GM21619 (cell line): ENCODE results near the gene MS4A3.
A peak's percentile ranks its signal among the peaks of the same experiment; 100 is the strongest.
"Not testable (repeated sequence)": the region's sequence is repeated elsewhere in the genome, so short reads cannot be mapped to it uniquely, and the experiment has no call there.

Experiments
- ATAC-seq: cut with Tn5 transposase; IDR thresholded peaks from one replicate; pipeline ENCODE4 v1.9.1; 2021; ENCODE audit not compliant: unreplicated experiment

MS4A3 gene

DNA sequence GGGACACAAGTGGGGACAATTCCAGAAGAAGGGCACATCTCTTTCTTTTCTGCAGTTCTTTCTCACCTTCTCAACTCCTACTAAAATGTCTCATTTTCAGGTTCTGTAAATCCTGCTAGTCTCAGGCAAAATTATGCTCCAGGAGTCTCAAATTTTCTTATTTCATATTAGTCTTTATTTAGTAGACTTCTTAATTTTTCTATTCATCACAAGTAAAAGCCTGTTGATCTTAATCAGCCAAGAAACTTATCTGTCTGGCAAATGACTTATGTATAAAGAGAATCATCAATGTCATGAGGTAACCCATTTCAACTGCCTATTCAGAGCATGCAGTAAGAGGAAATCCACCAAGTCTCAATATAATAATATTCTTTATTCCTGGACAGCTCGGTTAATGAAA, 31.9 kb downstream of the MS4A3 start, which contains the start of gene MS4A2:
TSS of gene MS4A2 (plus strand) at position 301 of the 400 bp plus-strand sequence. CDS start 102 bp downstream, outside the sequence.
- ATAC-seq: no peak

DNA sequence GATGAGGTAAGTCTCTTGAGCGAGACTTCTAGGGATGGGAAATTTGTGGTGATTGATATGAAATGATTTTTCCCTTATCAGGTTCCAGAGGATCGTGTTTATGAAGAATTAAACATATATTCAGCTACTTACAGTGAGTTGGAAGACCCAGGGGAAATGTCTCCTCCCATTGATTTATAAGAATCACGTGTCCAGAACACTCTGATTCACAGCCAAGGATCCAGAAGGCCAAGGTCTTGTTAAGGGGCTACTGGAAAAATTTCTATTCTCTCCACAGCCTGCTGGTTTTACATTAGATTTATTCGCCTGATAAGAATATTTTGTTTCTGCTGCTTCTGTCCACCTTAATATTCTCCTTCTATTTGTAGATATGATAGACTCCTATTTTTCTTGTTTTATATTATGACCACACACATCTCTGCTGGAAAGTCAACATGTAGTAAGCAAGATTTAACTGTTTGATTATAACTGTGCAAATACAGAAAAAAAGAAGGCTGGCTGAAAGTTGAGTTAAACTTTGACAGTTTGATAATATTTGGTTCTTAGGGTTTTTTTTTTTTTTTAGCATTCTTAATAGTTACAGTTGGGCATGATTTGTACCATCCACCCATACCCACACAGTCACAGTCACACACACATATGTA, 39.1 kb downstream of the MS4A3 start:
- no peak for ATAC-seq

DNA sequence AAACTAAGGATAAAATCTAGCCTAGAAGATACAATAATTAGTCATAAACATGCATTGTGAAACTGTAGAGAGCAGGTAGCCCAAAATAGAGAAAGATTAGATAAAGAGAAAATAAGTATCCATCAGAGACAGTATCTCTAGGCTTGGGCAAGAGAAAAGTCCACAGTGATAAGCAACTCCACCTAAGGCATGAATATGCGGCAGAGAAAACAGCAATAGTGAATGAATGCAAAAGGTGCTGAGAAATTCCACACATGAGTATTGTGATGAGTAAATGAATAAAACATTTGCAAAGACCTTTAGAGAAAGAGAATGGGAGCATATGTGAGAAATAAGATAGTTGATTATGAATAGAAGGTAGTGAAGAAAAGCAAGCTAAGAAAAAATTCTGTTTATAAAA, 40.7 kb downstream of the MS4A3 start:
- no peak for ATAC-seq

DNA sequence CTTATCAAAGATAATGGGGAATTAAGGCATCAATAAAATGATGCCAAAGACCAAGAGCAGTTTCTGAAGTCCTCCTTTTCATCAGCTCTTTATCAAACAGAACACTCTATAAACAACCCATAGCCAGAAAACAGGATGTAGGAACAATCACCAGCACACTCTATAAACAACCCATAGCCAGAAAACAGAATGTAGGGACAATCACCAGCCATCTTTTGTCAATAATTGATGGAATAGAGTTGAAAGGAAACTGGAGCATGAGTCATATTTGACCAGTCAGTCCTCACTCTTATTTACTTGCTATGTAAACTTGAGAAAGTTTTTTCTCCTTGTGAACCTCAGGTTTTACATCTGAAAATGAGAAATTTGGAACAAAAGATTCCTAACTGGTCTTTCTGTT, 42.0 kb downstream of the MS4A3 start:
- peak; percentile 96 for ATAC-seq

DNA sequence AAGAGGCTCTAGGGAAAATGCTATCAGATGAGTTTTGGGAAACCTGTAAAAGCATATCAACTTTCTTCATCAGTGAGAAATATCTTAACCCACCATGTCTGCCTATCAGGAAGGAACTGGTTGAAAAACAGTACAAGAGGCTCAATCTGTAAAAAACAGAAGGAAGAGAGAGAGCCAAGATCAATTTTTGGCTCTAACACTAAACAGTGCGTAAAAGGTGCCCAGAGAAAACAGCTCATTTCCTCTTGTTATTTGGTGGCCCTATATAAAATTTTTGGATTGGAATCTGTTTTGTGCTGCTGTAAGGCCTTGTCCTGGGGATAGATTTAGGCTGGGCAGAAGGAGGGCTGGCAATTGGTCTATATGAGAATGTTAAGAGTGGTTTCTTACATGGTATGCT, 44.1 kb downstream of the MS4A3 start:
- no peak for ATAC-seq

DNA sequence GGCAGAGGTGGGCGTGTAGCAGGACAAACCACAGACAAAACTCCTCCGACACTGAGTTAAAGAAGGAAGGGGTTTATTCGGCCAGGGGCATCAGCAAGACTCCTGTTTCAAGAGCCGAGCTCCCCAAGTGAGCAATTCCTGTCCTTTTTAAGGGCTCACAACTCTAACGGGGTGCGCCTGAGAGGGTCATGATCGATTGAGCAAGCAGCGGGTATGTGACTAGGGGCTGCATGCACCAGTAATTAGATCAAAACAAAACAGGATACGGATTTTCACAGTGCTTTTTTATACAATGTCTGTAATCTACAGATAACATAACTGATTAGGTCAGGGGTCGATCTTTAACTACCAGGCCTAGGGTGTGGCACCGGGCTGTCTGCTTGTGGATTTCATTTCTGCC, 44.9 kb downstream of the MS4A3 start:
- not testable (repeated sequence) for ATAC-seq

DNA sequence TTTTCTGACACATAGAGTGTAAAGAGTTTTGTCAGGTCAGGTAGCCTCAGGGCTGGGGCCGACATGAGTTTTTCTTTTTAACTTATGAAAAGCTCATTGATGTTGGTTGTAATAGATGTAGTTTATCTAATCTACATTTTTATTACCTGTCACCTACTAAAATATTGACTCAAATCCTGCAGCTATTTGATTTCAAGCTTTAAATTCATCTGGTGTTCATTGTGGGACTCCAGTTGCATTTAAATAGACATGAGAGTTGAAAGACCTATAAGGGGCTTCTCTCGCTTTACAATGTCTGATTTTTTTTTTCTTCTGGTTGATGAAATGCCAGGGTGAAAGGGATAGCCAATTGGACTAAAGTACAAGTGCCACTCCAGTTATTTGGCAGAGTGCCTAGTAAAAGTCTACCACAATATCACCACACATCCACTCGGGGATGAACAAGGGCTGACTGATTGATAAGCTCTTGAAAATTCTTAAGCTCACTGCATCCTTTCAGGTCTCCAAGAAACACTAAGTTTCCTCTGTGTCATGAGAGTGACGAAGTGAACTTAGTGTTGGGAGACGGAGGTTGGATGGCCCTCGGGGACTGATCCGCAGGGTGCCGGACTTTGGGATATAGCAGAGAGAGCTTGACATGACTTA, 48.1 kb downstream of the MS4A3 start:
- ATAC-seq: not testable (repeated sequence)

DNA sequence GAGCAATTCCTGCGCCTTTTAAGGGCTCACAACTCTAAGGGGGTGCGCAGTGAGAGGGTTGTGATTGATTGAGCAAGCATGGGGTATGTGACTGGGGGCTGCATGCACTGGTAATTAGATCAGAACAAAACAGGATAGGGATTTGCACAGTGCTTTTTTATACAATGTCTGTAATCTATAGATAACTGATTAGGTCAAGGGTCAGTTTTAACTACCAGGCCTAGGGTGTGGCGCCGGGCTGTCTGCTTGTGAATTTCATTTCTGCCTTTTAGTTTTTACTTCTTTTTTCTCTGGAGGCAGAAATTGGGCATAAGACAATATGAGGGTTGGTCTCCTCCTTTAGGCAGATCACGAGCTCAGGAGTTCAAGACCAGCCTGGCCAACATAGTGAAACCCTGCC, 52.2 kb downstream of the MS4A3 start:
- not testable (repeated sequence) for ATAC-seq

DNA sequence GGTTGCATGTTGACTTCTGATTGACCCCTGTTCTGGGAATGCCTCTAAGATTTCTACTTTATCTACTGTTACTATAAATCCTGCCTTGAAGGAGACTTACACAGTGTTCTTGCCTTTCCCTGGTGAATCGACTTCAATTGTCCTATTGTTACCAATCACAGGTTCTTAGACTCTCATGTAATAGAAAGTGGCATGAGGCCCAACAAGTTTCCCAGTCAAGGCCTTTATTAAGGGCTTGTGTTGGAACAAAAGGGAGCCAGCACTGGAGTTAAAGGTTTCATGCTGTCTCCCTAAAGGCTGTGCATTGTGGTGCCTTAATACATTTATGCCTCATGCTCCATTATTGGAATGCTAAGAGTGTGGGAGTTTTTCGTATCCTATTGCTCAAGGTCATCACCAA, 55.3 kb downstream of the MS4A3 start:
- no peak for ATAC-seq

DNA sequence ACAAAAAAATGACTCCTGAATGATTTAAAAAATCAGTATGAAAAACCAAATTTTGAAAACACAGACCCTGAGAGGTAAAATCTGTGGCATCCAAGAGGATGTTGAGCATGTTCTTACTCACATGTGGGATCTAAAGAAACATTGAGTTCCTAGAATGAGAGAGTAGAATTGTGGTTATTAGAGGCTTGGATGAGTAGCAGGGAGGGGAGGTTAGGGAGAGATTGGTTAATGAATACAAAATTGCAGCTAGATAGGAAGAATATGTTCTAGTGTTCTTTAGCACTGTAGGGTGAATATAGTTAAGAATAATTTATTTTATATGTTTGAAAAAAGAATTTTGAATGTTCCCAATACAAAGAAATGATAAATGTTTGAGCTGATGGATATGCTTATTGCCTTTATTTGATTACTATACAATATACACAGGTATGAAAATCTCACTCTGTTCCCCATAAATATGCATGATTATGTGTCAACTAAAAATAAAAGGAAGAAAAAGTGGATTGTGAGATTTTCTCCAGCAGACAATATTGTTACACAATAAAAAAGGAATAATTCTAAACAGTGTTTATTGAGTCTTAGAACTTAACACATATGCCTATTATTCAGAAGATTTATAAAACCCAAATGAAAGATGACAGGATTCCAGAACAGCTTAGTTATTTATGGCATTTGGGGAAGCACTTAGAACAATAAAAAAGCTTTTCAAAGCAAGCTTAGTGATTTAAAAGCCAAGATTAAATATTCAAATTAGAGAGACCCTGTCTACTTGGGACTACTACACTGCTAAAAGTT, 60.7 kb downstream of the MS4A3 start:
- ATAC-seq: no peak

DNA sequence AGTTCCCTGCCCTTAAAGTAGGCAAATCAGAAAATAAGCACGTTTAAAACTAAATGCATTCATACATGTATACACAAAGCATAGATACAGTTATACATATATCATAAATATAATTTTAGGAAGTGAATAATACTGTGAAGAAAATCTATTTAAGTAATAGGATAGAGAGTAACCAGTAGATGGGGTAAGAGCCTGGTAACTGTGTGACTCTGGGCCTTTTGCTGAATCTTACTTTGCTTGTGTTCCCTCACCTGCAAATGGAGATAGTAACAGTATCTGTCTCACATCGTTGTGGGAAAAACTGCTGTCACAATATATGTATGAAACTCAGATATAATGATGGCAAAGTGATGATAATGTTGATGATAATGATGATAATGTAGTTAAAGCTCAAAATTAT, 61.9 kb downstream of the MS4A3 start:
- ATAC-seq: no peak

DNA sequence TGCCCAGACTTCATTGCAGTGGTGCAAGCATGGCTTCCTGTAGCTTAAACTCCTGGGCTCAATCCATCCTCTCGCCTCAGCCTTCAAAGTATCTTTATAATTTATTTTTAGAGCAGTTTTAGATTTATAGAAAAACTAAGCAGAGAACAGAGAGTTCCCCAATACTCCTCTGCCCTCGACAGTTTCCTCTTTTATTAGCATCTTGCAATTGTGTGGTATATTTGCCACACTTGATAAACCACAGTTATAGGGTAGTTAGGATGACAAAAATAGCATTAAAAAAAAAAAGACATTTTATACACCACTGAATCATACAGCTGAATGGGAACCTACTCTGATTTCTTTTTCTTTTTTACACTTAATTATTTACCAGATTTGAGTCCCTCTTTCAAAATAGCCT, 63.2 kb downstream of the MS4A3 start:
- ATAC-seq: no peak
